ENCODE measurements around the gene ATP2B2.
"Not testable (repeated sequence)": the region's sequence is repeated elsewhere in the genome, so short reads cannot be mapped to it uniquely, and the experiment has no call there.

ATP2B2 gene

GRCh38 chr3:10317311-10317960, 187.9 kb downstream of the ATP2B2 start:
- no peak for DNase-seq

GRCh38 chr3:10315771-10316344, 189.5 kb downstream of the ATP2B2 start:
- DNase-seq = no peak

- DNase-seq = no peak
Observed at GRCh38 chr3:10315101-10315500, 190.3 kb downstream of the ATP2B2 start.

- DNase-seq = no peak
Observed at GRCh38 chr3:10312861-10313260, 192.5 kb downstream of the ATP2B2 start.

- DNase-seq = no peak
Observed at GRCh38 chr3:10312391-10312790, 193.0 kb downstream of the ATP2B2 start.

- no peak for DNase-seq
Observed at GRCh38 chr3:10311710-10312109, 193.7 kb downstream of the ATP2B2 start.

- DNase-seq = no peak
Observed at GRCh38 chr3:10310578-10310977, 194.8 kb downstream of the ATP2B2 start.

GRCh38 chr3:10309736-10310135, 195.7 kb downstream of the ATP2B2 start:
- no peak for DNase-seq

GRCh38 chr3:10308678-10309077, 196.7 kb downstream of the ATP2B2 start:
- no peak for DNase-seq

GRCh38 chr3:10306156-10306555, 199.2 kb downstream of the ATP2B2 start:
- DNase-seq = no peak

- DNase-seq = no peak
Observed at GRCh38 chr3:10305331-10305902, 200.0 kb downstream of the ATP2B2 start.

- DNase-seq = no peak
Observed at GRCh38 chr3:10304905-10305304, 200.5 kb downstream of the ATP2B2 start.

GRCh38 chr3:10303785-10304184, 201.6 kb downstream of the ATP2B2 start:
- DNase-seq = no peak

GRCh38 chr3:10303105-10303504, 202.3 kb downstream of the ATP2B2 start:
- no peak for DNase-seq

- DNase-seq = no peak
Observed at GRCh38 chr3:10300087-10300486, 205.3 kb downstream of the ATP2B2 start.

GRCh38 chr3:10299679-10300078, 205.7 kb downstream of the ATP2B2 start:
- no peak for DNase-seq

- no peak for DNase-seq
Observed at GRCh38 chr3:10299175-10299574, 206.2 kb downstream of the ATP2B2 start.

- DNase-seq = not testable (repeated sequence)
Observed at GRCh38 chr3:10298064-10298463, 207.3 kb downstream of the ATP2B2 start.

- DNase-seq = no peak
Observed at GRCh38 chr3:10294030-10294586, 211.3 kb downstream of the ATP2B2 start.

GRCh38 chr3:10292505-10293419, 212.6 kb downstream of the ATP2B2 start, which contains the start of gene GHRL:
TSS of gene GHRL (minus strand) at chr3:10292947. CDS start at chr3:10290180, 2,767 bp downstream.
- no peak for DNase-seq

GRCh38 chr3:10291641-10292040, 213.7 kb downstream of the ATP2B2 start:
- DNase-seq = no peak

GRCh38 chr3:10290481-10291176, 214.8 kb downstream of the ATP2B2 start:
- DNase-seq = no peak

Measured in NCI-H1436 treated with DMSO at 0.1 percent for 48 hours (cell line).